ENCODE results near the gene POLN. TPM values are rescaled to one million over a fixed set of nuclear protein-coding genes. Genes with fewer than 3 reads are reported as not detected.

POLN gene
- total RNA-seq, 1 experiment from 2014 or later = 0.26 TPM

DNA sequence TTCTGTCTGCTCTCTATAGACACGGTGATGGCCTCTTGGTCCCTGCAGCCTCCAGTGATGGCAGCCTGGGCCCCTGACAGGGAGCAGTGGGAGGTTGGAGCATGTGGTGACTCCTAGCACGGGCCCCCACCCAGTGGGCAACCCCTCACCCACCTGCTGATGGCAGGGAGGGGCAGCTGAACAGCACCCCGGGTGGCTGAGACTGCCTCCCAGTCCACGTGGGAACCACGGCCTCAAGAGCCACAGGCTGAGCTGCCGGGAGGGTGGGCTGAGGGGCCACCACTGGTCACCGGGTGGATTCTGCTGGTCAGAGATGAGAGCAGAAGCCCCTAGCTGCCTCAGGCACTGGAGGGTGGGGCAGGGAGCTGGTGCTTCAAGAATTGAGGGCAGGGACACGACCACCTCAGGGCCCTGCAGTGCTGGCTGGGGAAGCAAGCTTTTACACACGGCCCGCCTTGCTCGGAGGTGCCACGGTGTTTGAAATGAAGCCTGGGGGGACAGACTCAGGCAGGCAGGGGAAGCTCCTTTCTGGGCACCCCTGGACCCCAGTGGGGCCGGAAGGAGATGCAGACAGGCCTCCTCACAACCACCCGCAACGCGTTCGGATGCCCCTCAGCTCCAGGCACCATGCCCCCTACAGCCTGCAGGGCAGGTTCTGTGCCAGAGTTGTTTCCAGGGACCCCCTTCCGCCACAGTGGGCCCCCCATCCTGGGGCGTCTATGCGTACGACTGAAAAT, 6.3 kb upstream of the POLN start:
- Histone ChIP-seq H3K9ac (ENCODE audit: low read length) (no peak overlapping the region), H3K4me2 (ENCODE audit: low read length) (no peak overlapping the region), H3K79me2 (ENCODE audit: low read length) (no peaks in the 10 kb centered on the region), H3K9me2 (replicated peaks; ENCODE audit: low read length) (no peaks in the 10 kb centered on the region), H3F3A (ENCODE audit: low read length, unreplicated experiment) (no peaks in the 10 kb centered on the region), H4K20me1 (ENCODE audit: low read length) (no peaks in the 10 kb centered on the region), H3K9me3 (ENCODE audit: low read length) (no peaks in the 10 kb centered on the region), H3K36me3 (ENCODE audit: low read depth, low read length) (no peaks in the 10 kb centered on the region), H3K4me3 (ENCODE audit: low read length) (no peak overlapping the region), H3K27ac (ENCODE audit: low read length) (no peak overlapping the region), H3K27me3 (ENCODE audit: low read length) (no peaks in the 10 kb centered on the region), H3K4me1 (ENCODE audit: insufficient read depth, low read length) (no peaks in the 10 kb centered on the region), H2AFZ (ENCODE audit: low read length) (no peak overlapping the region)
- intact Hi-C loops (cut with micrococcal nuclease) = no loop called here
- ATAC-seq = no peak
- ChIA-PET CTCF (no interaction called here), POLR2A (ENCODE audit: unreplicated experiment) (no interaction called here)
- DNase-seq = no peak
- BruUV-seq (replicated peaks) = no TSS peak
- TF ChIP-seq EZH2phosphoT487 (IDR thresholded peaks at IDR 0.05; ENCODE audit: borderline replicate concordance, low read length) = no peak
- TF ChIP-seq EZH2 (IDR thresholded peaks at IDR 0.05; ENCODE audit: low read length, unreplicated experiment) = no peak
- TF ChIP-seq, protein P1, sequence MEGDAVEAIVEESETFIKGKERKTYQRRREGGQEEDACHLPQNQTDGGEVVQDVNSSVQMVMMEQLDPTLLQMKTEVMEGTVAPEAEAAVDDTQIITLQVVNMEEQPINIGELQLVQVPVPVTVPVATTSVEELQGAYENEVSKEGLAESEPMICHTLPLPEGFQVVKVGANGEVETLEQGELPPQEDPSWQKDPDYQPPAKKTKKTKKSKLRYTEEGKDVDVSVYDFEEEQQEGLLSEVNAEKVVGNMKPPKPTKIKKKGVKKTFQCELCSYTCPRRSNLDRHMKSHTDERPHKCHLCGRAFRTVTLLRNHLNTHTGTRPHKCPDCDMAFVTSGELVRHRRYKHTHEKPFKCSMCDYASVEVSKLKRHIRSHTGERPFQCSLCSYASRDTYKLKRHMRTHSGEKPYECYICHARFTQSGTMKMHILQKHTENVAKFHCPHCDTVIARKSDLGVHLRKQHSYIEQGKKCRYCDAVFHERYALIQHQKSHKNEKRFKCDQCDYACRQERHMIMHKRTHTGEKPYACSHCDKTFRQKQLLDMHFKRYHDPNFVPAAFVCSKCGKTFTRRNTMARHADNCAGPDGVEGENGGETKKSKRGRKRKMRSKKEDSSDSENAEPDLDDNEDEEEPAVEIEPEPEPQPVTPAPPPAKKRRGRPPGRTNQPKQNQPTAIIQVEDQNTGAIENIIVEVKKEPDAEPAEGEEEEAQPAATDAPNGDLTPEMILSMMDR (conservative IDR thresholded peaks at IDR 0.05; ENCODE audit: low read depth, low read length) = no peak

DNA sequence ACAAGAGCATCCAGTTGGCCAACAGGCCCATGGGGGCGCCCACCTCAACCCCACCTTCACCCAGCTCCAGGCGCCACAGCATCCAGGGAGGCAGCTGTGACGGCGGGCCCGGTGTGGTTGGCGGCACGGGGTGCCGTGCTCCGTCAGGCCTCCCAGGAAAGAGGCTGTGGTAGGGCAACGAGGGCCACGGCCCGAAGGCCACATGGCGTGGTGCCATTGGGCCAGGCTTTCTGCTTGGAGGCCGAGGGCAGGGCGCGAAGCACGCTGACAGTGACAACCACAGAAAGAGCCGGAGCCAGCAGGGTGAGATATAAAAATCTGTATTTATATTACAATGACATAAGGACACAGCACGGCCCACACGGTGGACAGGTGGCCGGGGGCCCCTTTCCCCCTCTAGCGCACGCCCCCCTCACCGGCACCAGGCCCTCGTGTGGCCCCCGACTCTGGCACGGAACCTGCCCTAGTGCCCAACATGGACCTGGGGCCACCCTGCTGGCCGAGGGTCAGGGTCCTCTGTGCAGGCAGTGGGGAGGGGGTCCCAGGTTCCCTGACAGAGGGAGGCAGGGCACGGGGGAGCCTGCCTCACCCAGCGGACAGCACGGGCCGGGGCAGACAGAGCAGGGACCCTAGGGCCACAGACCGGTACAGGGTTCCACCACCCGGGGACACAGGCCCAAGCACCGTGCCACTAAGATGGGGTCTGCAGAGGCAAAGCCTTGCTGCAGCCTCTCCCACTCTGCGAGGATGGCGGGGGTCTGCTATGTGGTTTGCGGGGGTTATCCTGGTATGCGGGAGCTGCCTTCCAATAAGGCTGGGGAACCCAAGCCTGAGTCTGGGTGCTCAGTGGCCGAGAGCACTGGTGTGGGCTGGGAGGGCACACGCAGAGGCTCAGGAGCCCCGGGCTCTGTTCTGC, 5.5 kb upstream of the POLN start:
- Histone ChIP-seq H3K9ac (ENCODE audit: low read length) (no peak overlapping the region), H3K79me2 (ENCODE audit: low read length) (no peaks in the 10 kb centered on the region), H2AFZ (ENCODE audit: low read length) (no peak overlapping the region), H3K4me2 (ENCODE audit: low read length) (no peak overlapping the region), H3F3A (ENCODE audit: low read length, unreplicated experiment) (no peaks in the 10 kb centered on the region), H4K20me1 (ENCODE audit: low read length) (no peaks in the 10 kb centered on the region), H3K36me3 (ENCODE audit: low read depth, low read length) (no peaks in the 10 kb centered on the region), H3K4me1 (ENCODE audit: insufficient read depth, low read length) (no peaks in the 10 kb centered on the region; the same call in 1 of the 2 replicates), H3K4me3 (ENCODE audit: low read length) (no peak overlapping the region), H3K9me2 (replicated peaks; ENCODE audit: low read length) (no peaks in the 10 kb centered on the region), H3K27ac (ENCODE audit: low read length) (no peak overlapping the region), H3K9me3 (ENCODE audit: low read length) (no peaks in the 10 kb centered on the region), H3K27me3 (ENCODE audit: low read length) (no peaks in the 10 kb centered on the region)
- DNase-seq (no peak), ATAC-seq (no peak)
- TF ChIP-seq, protein P1 (conservative IDR thresholded peaks at IDR 0.05; ENCODE audit: low read depth, low read length) = no peak
- TF ChIP-seq EZH2phosphoT487 (IDR thresholded peaks at IDR 0.05; ENCODE audit: borderline replicate concordance, low read length) (no peak), EZH2 (IDR thresholded peaks at IDR 0.05; ENCODE audit: low read length, unreplicated experiment) (no peak)
- intact Hi-C loops (cut with micrococcal nuclease) = no loop called here
- POLR2A ChIA-PET (ENCODE audit: unreplicated experiment) = no interaction called here
- CTCF ChIA-PET = no interaction called here
- no TSS peak for BruUV-seq (replicated peaks)

Measured in PC-3 (cell line).